GM13977 (cell line): Measurements from ENCODE around the gene USF1.

ENCODE experiments used
- DNase-seq: peaks from one replicate; pipeline ENCODE4 v3.0.0; 2012; ENCODE audit warnings: low spot score
- in situ Hi-C: fragments of 300-500 bp; cut with MboI; formaldehyde crosslinking; loops from one replicate; pipeline ENCODE4 v1.12.0; 2022; ENCODE audit warnings: low sequenced_read_pairs, low pct_unique_long_range_greater_than_20kb, mixed read lengths, inconsistent platforms; ENCODE audit not compliant: unreplicated experiment
- TF ChIP-seq, protein P1 (sequence below): IDR thresholded peaks from 2 replicates; pipeline ENCODE4 v1.5.1; 2012; ENCODE audit warnings: mild to moderate bottlenecking, control low read depth; ENCODE audit not compliant: insufficient read depth; ENCODE audit errors: extremely low read depth, missing control alignments

The USF1 gene

GRCh38 chr1:161083748-161084596, 38.2 kb upstream of the USF1 start:
- TF ChIP-seq, protein P1, sequence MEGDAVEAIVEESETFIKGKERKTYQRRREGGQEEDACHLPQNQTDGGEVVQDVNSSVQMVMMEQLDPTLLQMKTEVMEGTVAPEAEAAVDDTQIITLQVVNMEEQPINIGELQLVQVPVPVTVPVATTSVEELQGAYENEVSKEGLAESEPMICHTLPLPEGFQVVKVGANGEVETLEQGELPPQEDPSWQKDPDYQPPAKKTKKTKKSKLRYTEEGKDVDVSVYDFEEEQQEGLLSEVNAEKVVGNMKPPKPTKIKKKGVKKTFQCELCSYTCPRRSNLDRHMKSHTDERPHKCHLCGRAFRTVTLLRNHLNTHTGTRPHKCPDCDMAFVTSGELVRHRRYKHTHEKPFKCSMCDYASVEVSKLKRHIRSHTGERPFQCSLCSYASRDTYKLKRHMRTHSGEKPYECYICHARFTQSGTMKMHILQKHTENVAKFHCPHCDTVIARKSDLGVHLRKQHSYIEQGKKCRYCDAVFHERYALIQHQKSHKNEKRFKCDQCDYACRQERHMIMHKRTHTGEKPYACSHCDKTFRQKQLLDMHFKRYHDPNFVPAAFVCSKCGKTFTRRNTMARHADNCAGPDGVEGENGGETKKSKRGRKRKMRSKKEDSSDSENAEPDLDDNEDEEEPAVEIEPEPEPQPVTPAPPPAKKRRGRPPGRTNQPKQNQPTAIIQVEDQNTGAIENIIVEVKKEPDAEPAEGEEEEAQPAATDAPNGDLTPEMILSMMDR: no peak
- in situ Hi-C loops: no loop called here
- DNase-seq: no peak

DNA sequence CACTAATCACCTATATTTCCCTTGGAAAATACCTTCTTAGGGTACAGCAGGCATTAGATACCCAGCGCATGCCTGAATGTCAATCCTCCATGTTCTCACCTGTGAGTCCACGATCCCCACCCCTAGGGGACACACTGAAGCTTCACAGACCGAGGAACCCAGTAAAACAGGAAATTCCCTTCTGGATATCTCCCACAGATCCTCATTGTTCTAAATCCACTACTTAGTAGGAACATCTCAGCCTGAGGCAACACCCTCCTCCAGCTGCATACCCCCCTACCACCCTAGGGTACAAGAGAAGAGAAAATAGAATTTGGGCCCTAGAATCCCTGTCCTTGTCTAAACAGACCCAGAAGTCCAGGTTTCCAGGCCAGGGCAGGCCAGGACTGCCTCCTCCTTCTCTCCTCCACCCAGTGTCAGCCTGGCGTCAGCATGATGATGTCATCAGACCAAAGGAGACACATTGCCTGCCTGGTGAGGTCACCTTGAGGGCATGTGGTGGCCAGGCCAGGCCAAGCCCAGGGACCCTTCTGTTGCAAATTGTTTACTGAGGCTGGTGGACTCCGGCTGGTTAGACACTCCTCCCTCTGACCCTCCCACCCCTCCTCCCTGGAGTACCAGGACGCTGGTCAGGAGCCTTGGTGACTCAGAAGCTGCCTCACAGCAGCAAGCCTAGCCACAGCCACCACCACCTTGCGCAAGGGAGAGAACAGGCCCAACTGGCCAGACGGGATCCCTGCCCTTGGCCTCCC, 37.4 kb upstream of the USF1 start:
- in situ Hi-C loops: no loop called here
- TF ChIP-seq, protein P1: no peak
- no peak for DNase-seq

GRCh38 chr1:161082483-161082882, 36.7 kb upstream of the USF1 start:
- in situ Hi-C loops: no loop called here
- TF ChIP-seq, protein P1: no peak
- DNase-seq: no peak

DNA sequence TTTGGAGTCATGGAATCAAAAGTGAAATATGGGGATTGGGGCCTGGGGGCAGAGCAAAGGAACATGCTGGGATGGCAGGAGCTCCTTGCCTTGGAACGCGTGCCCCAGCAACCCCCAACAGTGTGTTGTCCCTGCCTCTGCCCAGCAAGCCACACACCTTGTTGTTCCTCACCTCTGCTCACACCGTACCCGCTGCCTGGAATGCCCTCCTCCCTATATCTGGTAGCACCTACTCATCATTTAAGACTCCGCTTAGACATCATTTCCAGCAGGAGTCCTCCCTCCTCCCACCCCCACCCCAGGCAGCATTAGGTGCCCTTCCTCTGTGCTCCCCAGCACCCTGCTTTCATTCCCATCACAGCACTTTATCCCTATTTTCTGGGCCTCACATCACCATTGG, 35.7 kb upstream of the USF1 start:
- in situ Hi-C loops: no loop called here
- DNase-seq: no peak
- TF ChIP-seq, protein P1: no peak

DNA sequence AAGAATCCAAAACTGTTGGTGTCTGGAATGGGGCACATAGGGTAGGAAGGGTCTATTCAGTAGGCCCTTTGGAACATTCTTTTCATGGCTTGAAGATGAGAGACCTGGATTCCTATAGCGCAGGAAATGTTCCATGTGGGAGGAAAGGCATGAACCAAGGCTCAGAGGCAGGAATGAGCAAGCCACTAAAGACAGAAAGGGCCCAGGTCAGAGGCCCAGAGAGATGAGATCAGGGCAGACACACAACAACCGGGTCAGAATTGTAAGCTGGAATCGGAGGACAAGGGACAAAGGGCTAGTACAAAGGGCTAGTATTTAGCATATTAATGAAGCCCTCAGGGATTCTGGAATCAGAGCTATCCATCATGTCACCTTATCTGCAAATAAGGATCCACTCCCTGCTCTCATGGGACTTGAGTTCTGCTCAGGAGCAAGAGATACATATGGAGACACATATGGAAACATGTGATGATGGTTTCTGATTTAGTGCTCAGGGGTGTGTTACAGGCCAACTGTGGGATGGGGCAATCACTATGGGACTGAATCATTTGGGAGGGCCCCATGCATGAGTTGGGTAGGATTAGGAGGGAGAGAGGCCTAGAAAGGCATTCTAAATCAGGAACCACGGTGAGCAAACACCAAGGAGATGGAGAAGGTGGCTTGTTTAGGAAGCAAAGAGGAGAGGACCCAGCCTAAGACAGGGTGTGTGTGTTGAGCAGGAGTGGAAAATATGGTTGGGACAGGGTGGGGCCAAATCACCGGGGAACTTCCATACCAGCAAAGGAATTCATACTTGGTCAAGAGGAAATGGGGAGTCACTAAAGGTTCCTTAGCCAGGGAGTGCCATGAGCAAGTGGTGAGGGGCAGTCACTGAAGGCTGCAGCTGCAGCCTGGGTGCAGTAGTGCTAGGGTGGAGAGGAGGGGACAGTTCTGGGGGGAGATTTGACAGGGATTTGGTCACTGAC, 34.9 kb upstream of the USF1 start:
- in situ Hi-C loops: no loop called here
- TF ChIP-seq, protein P1: no peak
- DNase-seq: no peak
